OCI-LY1 (cell line): ENCODE data around the gene UGT1A10.

ENCODE experiments used
- H2AFZ ChIP-seq: fragments of 200-600 bp; sonication (generic), shearing (Covaris generic); 2 replicates; pipeline ENCODE4 v1.6.0; 2014; ENCODE audit warnings: antibody characterized with exemption, mild to moderate bottlenecking, low read length
- H3F3A ChIP-seq: fragments of 200-600 bp; sonication (generic), shearing (Covaris generic); 2 replicates; pipeline ENCODE4 v1.6.0; 2014; ENCODE audit warnings: mild to moderate bottlenecking, antibody characterized with exemption, low read length, moderate library complexity; ENCODE audit not compliant: insufficient read depth
- H3K27ac ChIP-seq: fragments of 200-600 bp; sonication (generic); 2 replicates; pipeline ENCODE4 v1.5.1; 2014; ENCODE audit warnings: low read length, mixed run types, mild to moderate bottlenecking, low read depth; ENCODE audit not compliant: poor library complexity, severe bottlenecking
- H3K27me3 ChIP-seq: fragments of 200-600 bp; sonication (generic); 2 replicates; pipeline ENCODE4 v1.6.0; 2014; ENCODE audit warnings: antibody characterized with exemption, mild to moderate bottlenecking, low read length, moderate library complexity; ENCODE audit not compliant: insufficient read depth
- H3K36me3 ChIP-seq: fragments of 200-600 bp; sonication (generic); 2 replicates; pipeline ENCODE4 v1.6.1; 2014; ENCODE audit warnings: mild to moderate bottlenecking, antibody characterized with exemption, low read length, moderate library complexity, mixed read lengths; ENCODE audit not compliant: insufficient read depth
- H3K4me1 ChIP-seq: fragments of 200-600 bp; sonication (generic); 2 replicates; pipeline ENCODE4 v1.5.1; 2014; ENCODE audit warnings: mild to moderate bottlenecking, low read length, moderate library complexity; ENCODE audit not compliant: insufficient read depth, severe bottlenecking
- H3K4me2 ChIP-seq: fragments of 200-600 bp; sonication (generic), shearing (Covaris generic); 2 replicates; pipeline ENCODE4 v1.6.1; 2014; ENCODE audit warnings: low read length
- H3K4me3 ChIP-seq: fragments of 200-600 bp; sonication (generic); 2 replicates; pipeline ENCODE4 v1.5.1; 2014; ENCODE audit warnings: low read length, low read depth, mild to moderate bottlenecking, mixed read lengths; ENCODE audit not compliant: poor library complexity, severe bottlenecking
- H3K79me2 ChIP-seq: fragments of 200-600 bp; shearing (Covaris generic); 2 replicates; pipeline ENCODE4 v1.6.1; 2016; ENCODE audit warnings: mixed run types, low read length, mixed read lengths; ENCODE audit not compliant: insufficient read depth
- H3K9ac ChIP-seq: fragments of 200-600 bp; sonication (generic), shearing (Covaris generic); 2 replicates; pipeline ENCODE4 v1.6.1; 2014; ENCODE audit warnings: mild to moderate bottlenecking, low read length, mixed read lengths
- H3K9me2 ChIP-seq: fragments of 200-600 bp; sonication (generic), shearing (Covaris generic); 2 replicates; pipeline ENCODE4 v1.6.1; 2014; ENCODE audit warnings: low read depth, mild to moderate bottlenecking, low read length, mixed read lengths
- H3K9me3 ChIP-seq: fragments of 200-600 bp; shearing (Covaris generic); 2 replicates; pipeline ENCODE4 v1.6.1; 2014; ENCODE audit warnings: low read length, mixed read lengths
- H4K20me1 ChIP-seq: fragments of 200-600 bp; sonication (generic), shearing (Covaris generic); 2 replicates; pipeline ENCODE4 v1.6.0; 2016; ENCODE audit warnings: mild to moderate bottlenecking, low read length; ENCODE audit not compliant: insufficient read depth
- EZH2 ChIP-seq: fragments of 200-600 bp; sonication (generic), shearing (Covaris generic); IDR thresholded peaks from 2 replicates; pipeline ENCODE4 v1.8.0; 2017; ENCODE audit warnings: borderline replicate concordance, mixed run types, mild to moderate bottlenecking, antibody characterized with exemption, low read length, moderate library complexity, mixed read lengths
- TF ChIP-seq, protein P1 (sequence below): fragments of 200-600 bp; sonication (generic), shearing (Covaris generic); IDR thresholded peaks from 2 replicates; pipeline ENCODE4 v1.5.1; 2017; ENCODE audit warnings: mild to moderate bottlenecking, antibody characterized with exemption, low read length, moderate library complexity, mixed read lengths

UGT1A10 gene

DNA sequence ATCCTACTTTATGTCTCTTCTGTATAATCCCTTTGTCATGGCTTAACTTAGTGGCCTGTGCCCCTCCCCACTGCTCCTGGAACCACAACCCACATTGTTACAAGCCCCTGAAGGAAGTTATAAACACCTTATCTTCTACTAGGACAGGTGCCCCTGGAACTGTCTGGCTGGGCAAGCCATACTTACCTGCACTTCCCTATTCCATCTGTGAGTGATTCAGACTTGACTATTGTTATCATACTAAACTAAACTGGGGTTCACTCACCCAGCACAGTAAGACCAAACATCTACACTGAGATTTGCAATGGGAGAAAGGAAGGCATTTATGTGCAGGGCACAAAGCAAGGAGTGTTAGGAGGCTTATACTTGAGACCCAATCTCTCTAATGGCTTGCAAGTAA lies 52.8 kb downstream of the UGT1A10 start:
- Histone ChIP-seq H3K79me2 (no peaks in the 10 kb centered on the region), H3K27me3 (no peaks in the 10 kb centered on the region; the same call in 1 of the 2 replicates), H3K4me3 (no peak overlapping the region), H2AFZ (no peak overlapping the region), H3K9me3 (no peaks in the 10 kb centered on the region), H3K27ac (no peak overlapping the region), H3F3A (no peaks in the 10 kb centered on the region), H3K36me3 (no peaks in the 10 kb centered on the region), H4K20me1 (no peaks in the 10 kb centered on the region), H3K4me2 (no peak overlapping the region), H3K9me2 (no peaks in the 10 kb centered on the region), H3K9ac (no peak overlapping the region), H3K4me1 (no peaks in the 10 kb centered on the region)
- TF ChIP-seq, protein P1, sequence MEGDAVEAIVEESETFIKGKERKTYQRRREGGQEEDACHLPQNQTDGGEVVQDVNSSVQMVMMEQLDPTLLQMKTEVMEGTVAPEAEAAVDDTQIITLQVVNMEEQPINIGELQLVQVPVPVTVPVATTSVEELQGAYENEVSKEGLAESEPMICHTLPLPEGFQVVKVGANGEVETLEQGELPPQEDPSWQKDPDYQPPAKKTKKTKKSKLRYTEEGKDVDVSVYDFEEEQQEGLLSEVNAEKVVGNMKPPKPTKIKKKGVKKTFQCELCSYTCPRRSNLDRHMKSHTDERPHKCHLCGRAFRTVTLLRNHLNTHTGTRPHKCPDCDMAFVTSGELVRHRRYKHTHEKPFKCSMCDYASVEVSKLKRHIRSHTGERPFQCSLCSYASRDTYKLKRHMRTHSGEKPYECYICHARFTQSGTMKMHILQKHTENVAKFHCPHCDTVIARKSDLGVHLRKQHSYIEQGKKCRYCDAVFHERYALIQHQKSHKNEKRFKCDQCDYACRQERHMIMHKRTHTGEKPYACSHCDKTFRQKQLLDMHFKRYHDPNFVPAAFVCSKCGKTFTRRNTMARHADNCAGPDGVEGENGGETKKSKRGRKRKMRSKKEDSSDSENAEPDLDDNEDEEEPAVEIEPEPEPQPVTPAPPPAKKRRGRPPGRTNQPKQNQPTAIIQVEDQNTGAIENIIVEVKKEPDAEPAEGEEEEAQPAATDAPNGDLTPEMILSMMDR: no peak
- no peak for TF ChIP-seq EZH2

GRCh38 chr2:233689501-233689900 lies 53.3 kb downstream of the UGT1A10 start:
- TF ChIP-seq, protein P1: no peak
- no peak for TF ChIP-seq EZH2

GRCh38 chr2:233690444-233690843 lies 54.2 kb downstream of the UGT1A10 start:
- Histone ChIP-seq H3K9me2 (no peaks in the 10 kb centered on the region), H3K27ac (no peak overlapping the region), H3K9ac (no peak overlapping the region), H3K4me1 (no peaks in the 10 kb centered on the region), H3K4me2 (no peak overlapping the region), H3K27me3 (no peaks in the 10 kb centered on the region; the same call in 1 of the 2 replicates), H3F3A (no peaks in the 10 kb centered on the region), H2AFZ (no peak overlapping the region), H3K36me3 (no peaks in the 10 kb centered on the region), H3K4me3 (no peak overlapping the region), H3K9me3 (no peaks in the 10 kb centered on the region), H4K20me1 (no peaks in the 10 kb centered on the region), H3K79me2 (no peaks in the 10 kb centered on the region)
- TF ChIP-seq, protein P1: no peak
- no peak for TF ChIP-seq EZH2

More at GRCh38 chr2:233689501-233689900, 53.3 kb downstream of the UGT1A10 start:
- Histone ChIP-seq H3K27me3 (no peaks in the 10 kb centered on the region; the same call in 1 of the 2 replicates), H3K4me2 (no peak overlapping the region), H4K20me1 (no peaks in the 10 kb centered on the region), H3K9me3 (no peaks in the 10 kb centered on the region), H3K4me3 (no peak overlapping the region), H3K36me3 (no peaks in the 10 kb centered on the region), H3F3A (no peaks in the 10 kb centered on the region), H3K4me1 (no peaks in the 10 kb centered on the region), H3K9ac (no peak overlapping the region), H3K9me2 (no peaks in the 10 kb centered on the region), H3K27ac (no peak overlapping the region), H2AFZ (no peak overlapping the region), H3K79me2 (no peaks in the 10 kb centered on the region)
